Ureter (tissue), 1 donor: ENCODE results near the gene DCUN1D3. TPM values are rescaled to one million over a fixed set of nuclear protein-coding genes. Genes with fewer than 3 reads are reported as not detected.
"Not testable (repeated sequence)": the region's sequence is repeated elsewhere in the genome, so short reads cannot be mapped to it uniquely, and the experiment has no call there.

Experiments
- DNase-seq: peaks from one replicate; pipeline ENCODE4 v3.0.0-alpha.2; 2020; ENCODE audit warnings: low spot score
- total RNA-seq: library from RNA; stranded (reverse); gene quantifications from one replicate; pipeline ENCODE4 v1.2.4, GENCODE V29; 2023
- donor health status: DM: yes; HTN: yes; CAD: no.

DCUN1D3 gene, protein sequence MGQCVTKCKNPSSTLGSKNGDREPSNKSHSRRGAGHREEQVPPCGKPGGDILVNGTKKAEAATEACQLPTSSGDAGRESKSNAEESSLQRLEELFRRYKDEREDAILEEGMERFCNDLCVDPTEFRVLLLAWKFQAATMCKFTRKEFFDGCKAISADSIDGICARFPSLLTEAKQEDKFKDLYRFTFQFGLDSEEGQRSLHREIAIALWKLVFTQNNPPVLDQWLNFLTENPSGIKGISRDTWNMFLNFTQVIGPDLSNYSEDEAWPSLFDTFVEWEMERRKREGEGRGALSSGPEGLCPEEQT
- 17.4 TPM for total RNA-seq

GRCh38 chr16:20900299-20901067, at the start of gene DCUN1D3, which contains the start of gene LYRM1:
TSS of gene DCUN1D3 (minus strand) at chr16:20900358. CDS start at chr16:20862538, 37,820 bp downstream.
TSS of gene LYRM1 (plus strand) at chr16:20900771. CDS start at chr16:20915556, 14,785 bp downstream.
- DNase-seq: peak; percentile 97

- DNase-seq: no peak
Measured at GRCh38 chr16:20949660-20950059, 49.5 kb upstream of the DCUN1D3 start.

GRCh38 chr16:20948444-20948843, 48.3 kb upstream of the DCUN1D3 start:
- no peak for DNase-seq

DNA sequence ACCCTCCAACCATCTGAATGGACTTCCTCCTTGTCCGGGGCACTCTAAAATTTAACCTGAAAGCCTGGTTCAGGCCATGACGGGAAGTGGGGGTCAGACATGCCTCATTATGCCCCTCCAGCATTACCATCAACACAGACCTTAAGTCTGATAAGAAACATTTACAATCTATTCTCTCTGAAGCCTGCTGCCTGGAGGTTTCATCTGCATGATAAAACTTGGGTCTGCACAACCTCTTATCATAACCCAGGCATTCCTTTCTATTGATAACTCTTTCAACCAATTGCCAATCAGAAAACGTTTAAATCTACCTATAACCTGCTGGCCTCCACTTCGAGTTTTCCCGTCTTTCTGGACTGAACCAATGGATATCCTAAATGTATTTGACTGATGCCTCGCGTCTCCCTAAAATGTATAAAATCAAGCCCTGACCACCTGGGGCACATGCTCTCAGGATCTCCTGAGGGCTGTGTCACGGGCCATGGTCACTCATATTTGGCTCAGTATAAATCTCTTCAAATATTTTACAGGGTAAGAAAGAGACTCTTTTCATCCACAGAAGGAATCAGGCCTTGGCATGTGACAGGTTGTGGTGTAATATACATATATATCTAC, 46.0 kb upstream of the DCUN1D3 start:
- DNase-seq: no peak

GRCh38 chr16:20945575-20945875, 45.4 kb upstream of the DCUN1D3 start:
- not testable (repeated sequence) for DNase-seq

GRCh38 chr16:20944861-20945574, 44.9 kb upstream of the DCUN1D3 start:
- no peak for DNase-seq

DNA sequence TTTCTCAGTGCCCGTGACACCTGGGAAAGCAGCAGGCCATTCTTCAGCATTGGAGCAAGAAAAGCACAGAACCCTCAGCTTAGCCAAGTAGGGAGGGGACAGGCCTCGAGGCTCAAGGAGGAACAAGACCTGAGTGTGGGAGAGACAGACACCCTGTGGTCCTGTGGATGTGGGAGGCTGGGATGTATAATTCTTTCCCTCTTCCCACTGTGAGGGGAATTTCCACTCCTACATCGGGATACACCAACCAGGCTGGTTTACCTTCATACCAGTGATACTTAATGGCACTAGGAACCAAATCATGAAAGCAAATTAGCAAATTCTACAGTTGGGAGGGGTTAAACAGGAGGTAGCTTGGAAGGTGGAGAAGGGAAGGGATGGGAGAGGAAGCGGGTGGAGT, 42.1 kb upstream of the DCUN1D3 start:
- no peak for DNase-seq

DNA sequence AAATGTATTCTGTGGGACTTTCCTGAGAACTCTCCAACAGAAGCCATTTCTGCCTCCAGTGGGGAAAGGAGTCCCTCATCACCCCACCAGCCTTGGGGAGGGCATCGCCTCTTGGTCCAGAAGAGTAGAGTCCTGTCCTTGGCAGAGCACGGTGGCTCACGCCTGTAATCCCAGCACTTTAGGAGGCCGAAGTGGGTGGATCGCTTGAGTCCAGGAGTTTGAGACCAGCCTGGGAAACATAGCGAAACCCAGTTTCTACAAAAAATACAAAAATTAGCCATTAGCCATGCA, 41.4 kb upstream of the DCUN1D3 start:
- DNase-seq: no peak

- no peak for DNase-seq
Measured at GRCh38 chr16:20940871-20941635, 40.9 kb upstream of the DCUN1D3 start.

GRCh38 chr16:20939611-20940010, 39.5 kb upstream of the DCUN1D3 start:
- no peak for DNase-seq

- DNase-seq: no peak
Measured at GRCh38 chr16:20938426-20938825, 38.3 kb upstream of the DCUN1D3 start.

DNA sequence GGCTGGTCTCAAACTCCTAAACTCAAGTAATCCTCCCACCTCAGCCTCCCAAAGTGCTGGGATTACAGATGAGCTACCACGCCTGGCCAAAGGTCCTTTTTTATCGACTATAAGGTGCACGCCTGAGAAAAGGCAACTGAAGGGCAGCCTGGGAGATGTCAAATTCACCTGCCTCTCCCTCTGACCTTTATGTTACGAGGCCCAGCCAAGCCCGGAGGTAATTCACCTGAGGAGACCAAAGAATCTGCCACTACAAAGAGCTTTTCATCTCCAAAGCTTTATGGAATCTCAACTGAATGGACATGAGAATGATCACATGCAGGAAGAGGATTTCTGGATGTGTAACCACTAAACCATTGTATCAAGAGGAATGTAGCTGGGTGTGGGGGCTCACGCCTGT, 37.6 kb upstream of the DCUN1D3 start:
- no peak for DNase-seq

- no peak for DNase-seq
Measured at GRCh38 chr16:20933589-20933988, 33.4 kb upstream of the DCUN1D3 start.

DNA sequence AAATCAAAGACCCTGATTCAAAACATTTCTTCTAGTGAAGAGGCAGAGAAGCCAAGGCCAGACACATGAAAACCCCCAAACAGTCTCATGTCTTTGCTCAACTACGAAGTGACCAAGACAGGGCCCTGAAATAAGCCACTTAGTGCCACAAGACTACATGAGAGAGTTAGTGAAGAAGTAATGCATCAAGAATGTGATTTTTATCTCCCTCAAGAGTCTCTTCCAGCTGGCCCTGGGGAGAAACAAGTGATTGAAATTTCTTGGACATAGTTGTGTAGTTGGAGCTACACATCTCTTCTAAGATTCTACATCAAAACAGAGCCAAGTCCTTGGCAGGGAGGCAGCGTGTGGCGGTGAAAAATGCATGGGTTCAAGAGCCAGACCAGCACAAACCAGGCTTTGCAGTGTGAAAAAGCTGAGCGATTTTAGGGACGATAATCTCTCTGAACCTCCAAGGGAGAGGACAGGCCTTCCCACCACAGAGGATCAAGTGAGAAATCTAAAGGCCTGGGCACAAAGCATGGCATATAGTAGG, 31.0 kb upstream of the DCUN1D3 start:
- no peak for DNase-seq

- no peak for DNase-seq
Measured at GRCh38 chr16:20930365-20930690, 30.2 kb upstream of the DCUN1D3 start.

DNA sequence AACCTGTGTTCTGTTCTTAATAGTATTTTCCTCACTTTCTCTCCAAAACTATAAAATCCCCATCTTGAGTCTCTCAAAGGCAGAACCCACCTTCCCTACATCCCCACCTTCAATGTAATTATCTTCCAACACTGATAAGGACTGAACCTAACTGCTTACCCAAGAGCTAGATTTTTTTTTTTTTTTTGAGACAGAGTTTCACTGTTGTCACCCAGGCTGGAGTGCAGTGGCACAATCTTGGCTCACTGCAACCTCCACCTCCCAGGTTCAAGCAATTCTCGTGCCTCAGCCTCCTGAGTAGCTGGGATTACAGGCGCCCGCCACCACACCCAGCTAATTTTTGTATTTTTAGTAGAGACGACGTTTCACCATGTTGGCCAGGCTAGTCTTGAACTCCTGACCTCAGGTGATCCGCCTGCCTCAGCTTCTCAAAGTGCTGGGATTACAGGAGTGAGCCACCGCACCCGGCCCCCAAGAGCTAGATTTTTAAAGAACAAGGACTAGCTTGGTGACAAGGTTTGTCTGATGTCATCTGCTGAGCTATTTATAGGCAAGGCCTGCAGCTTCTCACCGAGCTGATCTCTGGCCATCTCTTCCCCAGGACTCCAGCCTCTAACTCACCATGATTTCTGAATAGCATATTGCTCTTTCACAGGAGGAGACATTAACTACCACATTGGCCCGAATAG, 29.7 kb upstream of the DCUN1D3 start:
- not testable (repeated sequence) for DNase-seq

DNA sequence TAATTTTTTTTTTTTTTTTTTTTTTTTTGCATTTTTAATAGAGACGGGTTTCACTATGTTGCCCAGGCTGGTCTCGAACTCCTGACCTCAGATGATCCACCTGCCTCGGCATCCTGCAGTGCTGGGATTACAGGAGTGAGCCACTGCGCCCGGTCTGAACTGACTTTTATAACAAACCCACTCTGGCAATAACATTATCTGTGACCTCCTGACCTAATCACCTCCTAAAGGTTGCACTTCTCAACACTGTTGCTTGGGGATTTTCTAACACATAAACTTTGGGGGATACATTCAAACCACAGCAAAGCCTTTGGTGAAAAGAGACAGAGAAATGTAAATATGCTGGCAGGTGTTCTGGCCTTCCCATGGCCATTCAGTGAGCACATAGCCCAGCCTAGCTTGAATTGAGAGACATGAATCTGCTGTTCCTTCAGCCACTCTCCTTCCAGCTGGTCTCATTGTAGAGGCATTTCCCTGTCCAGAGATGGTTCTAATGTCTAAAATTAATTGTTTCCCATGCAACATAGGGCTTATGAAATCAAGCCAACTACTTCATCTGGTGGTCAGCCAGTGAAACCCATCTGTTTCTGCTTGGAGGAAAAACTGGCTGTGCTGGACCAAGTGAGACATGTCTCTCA, 28.7 kb upstream of the DCUN1D3 start:
- DNase-seq: no peak

GRCh38 chr16:20925751-20926150, 25.6 kb upstream of the DCUN1D3 start:
- no peak for DNase-seq

- DNase-seq: no peak
Measured at GRCh38 chr16:20923876-20924275, 23.7 kb upstream of the DCUN1D3 start.

DNA sequence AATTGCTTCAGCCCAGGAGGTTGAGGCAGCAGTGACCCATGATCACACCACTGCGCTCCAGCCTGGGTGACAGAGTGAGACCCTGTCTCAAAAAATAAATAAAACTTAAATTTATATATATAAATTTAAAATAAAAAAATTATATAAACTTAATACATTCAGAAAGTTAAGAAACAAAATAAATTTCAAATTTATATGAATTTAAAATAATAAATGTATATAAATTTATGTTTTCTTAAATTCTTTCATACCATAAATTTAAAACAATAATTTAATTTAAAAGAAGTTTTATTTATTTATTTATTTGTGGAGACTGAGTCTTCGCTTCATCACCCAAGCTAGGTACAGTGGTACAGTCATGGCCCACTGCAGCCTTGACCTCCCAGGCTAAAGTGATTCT, 20.6 kb upstream of the DCUN1D3 start:
- no peak for DNase-seq
